ENCODE data around the gene NCAPH2. TPM values are rescaled to one million over a fixed set of nuclear protein-coding genes. Genes with fewer than 3 reads are reported as not detected.

The NCAPH2 gene
- total and polyA plus RNA-seq, 4 donors = 18.2 to 67.4 (median 33.6) TPM

DNA sequence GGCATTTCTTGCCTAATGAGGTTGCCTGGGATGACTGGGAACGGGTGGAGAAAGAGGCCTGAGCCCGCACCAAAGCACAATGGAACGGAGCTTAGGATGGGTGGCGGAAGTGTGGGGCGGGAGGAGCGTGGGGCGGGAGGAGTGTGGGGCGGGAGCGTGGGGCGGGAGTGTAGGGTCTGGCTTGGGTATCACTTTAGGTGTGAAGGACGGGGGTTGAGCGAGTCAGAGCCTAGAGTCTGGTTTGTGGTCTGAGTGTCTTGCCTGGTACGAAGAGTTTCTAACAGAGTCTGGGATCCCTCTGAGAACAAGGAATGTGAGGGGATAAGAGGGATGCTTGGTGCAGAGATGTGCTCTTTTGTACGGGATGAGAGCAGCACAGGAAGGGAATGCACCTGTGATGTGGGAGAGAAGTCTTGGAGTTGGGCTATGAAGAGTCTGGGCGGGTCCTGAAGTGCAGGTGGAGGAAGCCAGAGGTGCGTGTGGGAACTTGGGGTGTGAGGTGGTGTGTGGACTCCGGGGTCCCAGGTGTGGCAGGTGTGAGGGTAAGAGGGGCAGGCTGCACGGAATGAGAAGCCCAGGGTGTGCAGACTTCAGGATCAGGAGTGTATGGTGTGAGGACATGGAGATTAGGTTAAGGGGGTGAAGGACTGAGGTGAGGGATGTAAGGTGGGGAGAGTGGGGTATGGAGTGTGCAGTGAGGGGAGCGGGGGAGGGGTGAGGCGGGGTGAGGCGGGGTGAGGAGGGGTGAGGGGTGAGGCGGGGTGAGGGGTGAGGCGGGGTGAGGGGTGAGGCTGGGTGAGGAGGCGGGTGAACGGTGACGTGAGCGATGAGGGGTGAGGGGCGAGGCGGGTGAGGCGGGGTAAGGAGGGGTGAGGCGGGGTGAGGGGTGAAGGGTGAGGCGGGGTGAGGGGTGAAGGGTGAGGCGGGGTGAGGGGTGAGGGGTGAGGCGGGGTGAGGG is 53.7 kb downstream of the NCAPH2 start:
- no peaks in the 10 kb centered on the region for H3K9me3 ChIP-seq (ENCODE audit: control insufficient read depth, low read length)
- ATAC-seq (ENCODE audit: low FRiP score) (no peak), DNase-seq (peak; percentile 47 to 68)
- no peaks in the 10 kb centered on the region for H3K4me1 ChIP-seq (ENCODE audit: control insufficient read depth in 1 of 2, insufficient read depth in 2 of 2, low read length in 2 of 2)
- 68 to 70% methylated on average over 28 to 31 of the region's 34 CpGs for WGBS, 2 donors
- H3K27ac ChIP-seq (ENCODE audit: low read depth in 1 of 2, low read length in 2 of 2) = no peak overlapping the region
- H3K27me3 ChIP-seq (ENCODE audit: control insufficient read depth in 1 of 2, insufficient read depth in 2 of 2, low read length in 1 of 2) = no peaks in the 10 kb centered on the region
- H3K36me3 ChIP-seq (ENCODE audit: control insufficient read depth in 1 of 2, insufficient read depth in 2 of 2, low read length in 1 of 2) = no peaks in the 10 kb centered on the region
- no peak overlapping the region for H3K4me3 ChIP-seq (ENCODE audit: low read length in 2 of 2)
- intact Hi-C loops (cut with DNase I) = loop anchor here in 1 of 2 donors (2.0 to 5.0 kb wide), 3 partner anchors 21 to 54 kb away; partner anchors contain the start of genes CHKB, LMF2, NCAPH2 and SCO2

DNA sequence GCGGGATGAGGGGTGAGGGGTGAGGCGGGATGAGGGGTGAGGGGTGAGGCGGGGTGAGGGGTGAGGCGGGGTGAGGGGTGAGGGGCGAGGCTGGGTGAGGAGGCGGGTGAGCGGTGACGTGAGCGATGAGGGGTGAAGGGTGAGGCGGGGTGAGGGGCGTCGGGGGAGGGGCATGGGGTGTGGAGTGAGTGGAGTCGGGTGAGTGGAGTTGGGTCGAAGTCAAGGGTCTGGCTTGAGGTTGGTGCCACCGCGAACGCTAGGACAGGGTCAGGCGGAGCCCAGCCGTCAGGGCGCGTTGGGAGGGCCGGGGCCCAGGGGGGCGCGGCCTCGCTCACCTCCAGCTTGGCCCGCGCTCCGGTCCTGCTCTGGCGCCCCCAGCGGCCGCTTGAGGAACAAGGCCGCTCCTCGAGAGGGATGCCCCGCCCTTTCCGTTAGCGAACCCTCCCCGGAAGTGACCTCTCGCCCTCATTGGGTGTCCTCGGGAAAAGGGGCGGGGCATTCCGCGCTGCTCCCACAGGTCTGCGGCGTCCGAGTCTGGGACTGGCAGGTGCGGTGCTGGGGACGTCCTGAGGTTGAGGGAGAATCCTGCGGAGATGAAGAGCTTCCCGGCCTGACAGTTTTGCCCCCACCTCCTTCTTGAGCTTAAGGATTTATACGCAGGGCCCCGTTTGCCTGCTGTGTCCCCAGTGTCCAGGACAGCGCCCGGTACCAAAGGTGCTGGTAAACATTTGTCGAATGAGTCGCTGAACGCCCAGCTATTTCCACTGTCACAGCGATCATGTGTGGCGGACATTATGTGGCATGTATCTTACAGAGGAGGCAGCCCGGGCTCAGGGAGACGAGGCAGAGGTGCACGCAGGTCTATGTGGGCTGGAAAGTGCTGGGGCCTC is 54.7 kb downstream of the NCAPH2 start, which contains the start of gene SYCE3:
TSS of gene SYCE3 (minus strand) at position 397 of the 890 bp plus-strand sequence. CDS start 6,514 bp downstream, outside the sequence.
- no peaks in the 10 kb centered on the region for H3K9me3 ChIP-seq (ENCODE audit: control insufficient read depth, low read length)
- ATAC-seq (ENCODE audit: low FRiP score) (peak; percentile 98), DNase-seq (peak; percentile 97 to 99)
- no peaks in the 10 kb centered on the region for H3K27me3 ChIP-seq (ENCODE audit: control insufficient read depth in 1 of 2, insufficient read depth in 2 of 2, low read length in 1 of 2)
- no peaks in the 10 kb centered on the region for H3K4me1 ChIP-seq (ENCODE audit: control insufficient read depth in 1 of 2, insufficient read depth in 2 of 2, low read length in 2 of 2)
- no peak within 1 kb of the TSS for H3K27ac ChIP-seq (ENCODE audit: low read depth in 1 of 2, low read length in 2 of 2)
- WGBS, 2 donors = 2 to 5% methylated on average over 37 to 61 of the region's 61 CpGs
- H3K4me3 ChIP-seq (ENCODE audit: low read length in 2 of 2) = peak within 1 kb of the TSS in 1 of 2 donors; percentile 58
- H3K36me3 ChIP-seq (ENCODE audit: control insufficient read depth in 1 of 2, insufficient read depth in 2 of 2, low read length in 1 of 2) = no peaks in the 10 kb centered on the region
- intact Hi-C loops (cut with DNase I) = loop anchor here in 1 of 2 donors (2.0 to 5.0 kb wide), 3 partner anchors 20 to 55 kb away; partner anchors contain the start of genes CHKB, LMF2, NCAPH2 and SCO2

DNA sequence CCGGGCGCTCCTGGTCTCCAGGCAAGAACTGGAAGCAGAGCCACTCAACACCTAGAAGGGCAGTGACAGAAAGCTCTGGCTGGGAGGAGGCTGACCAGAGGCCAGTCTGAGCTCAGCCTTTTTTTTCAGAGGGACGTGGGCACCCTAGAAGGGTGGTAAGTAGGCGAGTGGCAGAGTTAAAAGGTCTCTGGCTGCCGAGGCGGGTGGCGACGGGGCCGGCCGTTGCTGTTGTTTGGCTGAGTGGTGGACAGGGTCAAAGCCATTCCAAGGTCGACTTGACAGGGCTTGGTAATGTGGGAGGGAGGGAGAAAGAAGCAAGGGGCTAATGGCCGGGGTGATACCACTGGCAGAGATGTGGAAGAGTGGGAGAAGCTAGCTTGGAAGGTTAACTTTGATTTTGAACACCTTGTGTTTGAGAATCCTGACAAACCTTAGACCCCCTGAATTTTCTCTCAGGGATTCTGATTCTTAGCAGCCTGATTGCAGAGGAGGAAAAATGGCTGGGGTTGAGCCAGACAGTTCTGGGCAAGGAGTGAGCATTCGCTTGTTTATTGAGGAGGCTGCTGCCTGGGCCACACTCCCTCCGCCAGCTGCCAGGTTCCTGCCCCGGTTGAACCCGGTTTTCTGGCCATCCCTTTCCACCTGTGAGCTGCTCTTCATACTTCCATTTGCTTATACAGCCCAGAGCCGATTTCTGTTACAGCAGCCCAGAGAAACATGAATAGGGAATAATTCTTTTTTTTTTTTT is 55.6 kb downstream of the NCAPH2 start:
- Histone ChIP-seq H3K27me3 (ENCODE audit: control insufficient read depth in 1 of 2, insufficient read depth in 2 of 2, low read length in 1 of 2) (no peaks in the 10 kb centered on the region), H3K4me3 (ENCODE audit: low read length in 2 of 2) (peak overlapping the region in 1 of 2 donors; percentile 58), H3K36me3 (ENCODE audit: control insufficient read depth in 1 of 2, insufficient read depth in 2 of 2, low read length in 1 of 2) (no peaks in the 10 kb centered on the region), H3K9me3 (ENCODE audit: control insufficient read depth, low read length) (no peaks in the 10 kb centered on the region), H3K27ac (ENCODE audit: low read depth in 1 of 2, low read length in 2 of 2) (no peak overlapping the region), H3K4me1 (ENCODE audit: control insufficient read depth in 1 of 2, insufficient read depth in 2 of 2, low read length in 2 of 2) (no peaks in the 10 kb centered on the region)
- DNase-seq (peak; percentile 40 to 74), ATAC-seq (ENCODE audit: low FRiP score) (peak; percentile 10)
- 10 to 11% methylated on average over 17 of the region's 17 CpGs for WGBS, 2 donors
- intact Hi-C loops (cut with DNase I) = loop anchor here in 1 of 2 donors (2.0 to 5.0 kb wide), 3 partner anchors 19 to 56 kb away; partner anchors contain the start of genes CHKB, LMF2, NCAPH2 and SCO2

DNA sequence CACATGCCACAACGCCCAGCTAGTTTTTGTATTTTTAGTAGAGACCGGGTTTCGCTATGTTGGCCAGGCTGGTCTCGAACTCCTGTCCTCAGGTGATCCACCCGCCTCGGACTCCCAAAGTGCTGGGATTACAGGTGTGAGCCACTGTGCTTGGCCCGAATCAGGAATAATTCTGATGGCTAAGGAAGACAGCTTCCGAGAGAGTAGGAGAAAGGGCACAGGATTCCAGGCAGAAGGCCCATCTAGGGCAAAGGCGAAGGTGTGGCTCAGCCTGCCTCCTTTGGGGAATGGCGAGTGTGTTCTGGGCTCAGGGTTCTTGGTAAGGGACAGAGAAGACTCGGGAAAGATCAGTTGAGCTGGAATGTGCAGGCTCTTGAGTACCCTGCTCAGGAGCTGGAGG is 56.3 kb downstream of the NCAPH2 start:
- 90 to 92% methylated on average over 11 of the region's 11 CpGs for WGBS, 2 donors
- intact Hi-C loops (cut with DNase I) = loop anchor here in 1 of 2 donors (5.0 kb wide), 2 partner anchors 37 to 57 kb away; partner anchors contain the start of genes LMF2, NCAPH2 and SCO2
- ATAC-seq (ENCODE audit: low FRiP score) (no peak), DNase-seq (no peak)
- H3K27me3 ChIP-seq (ENCODE audit: control insufficient read depth in 1 of 2, insufficient read depth in 2 of 2, low read length in 1 of 2) = no peaks in the 10 kb centered on the region
- H3K4me3 ChIP-seq (ENCODE audit: low read length in 2 of 2) = no peak overlapping the region
- no peaks in the 10 kb centered on the region for H3K9me3 ChIP-seq (ENCODE audit: control insufficient read depth, low read length)
- no peaks in the 10 kb centered on the region for H3K36me3 ChIP-seq (ENCODE audit: control insufficient read depth in 1 of 2, insufficient read depth in 2 of 2, low read length in 1 of 2)
- no peak overlapping the region for H3K27ac ChIP-seq (ENCODE audit: low read depth in 1 of 2, low read length in 2 of 2)
- no peaks in the 10 kb centered on the region for H3K4me1 ChIP-seq (ENCODE audit: control insufficient read depth in 1 of 2, insufficient read depth in 2 of 2, low read length in 2 of 2)

DNA sequence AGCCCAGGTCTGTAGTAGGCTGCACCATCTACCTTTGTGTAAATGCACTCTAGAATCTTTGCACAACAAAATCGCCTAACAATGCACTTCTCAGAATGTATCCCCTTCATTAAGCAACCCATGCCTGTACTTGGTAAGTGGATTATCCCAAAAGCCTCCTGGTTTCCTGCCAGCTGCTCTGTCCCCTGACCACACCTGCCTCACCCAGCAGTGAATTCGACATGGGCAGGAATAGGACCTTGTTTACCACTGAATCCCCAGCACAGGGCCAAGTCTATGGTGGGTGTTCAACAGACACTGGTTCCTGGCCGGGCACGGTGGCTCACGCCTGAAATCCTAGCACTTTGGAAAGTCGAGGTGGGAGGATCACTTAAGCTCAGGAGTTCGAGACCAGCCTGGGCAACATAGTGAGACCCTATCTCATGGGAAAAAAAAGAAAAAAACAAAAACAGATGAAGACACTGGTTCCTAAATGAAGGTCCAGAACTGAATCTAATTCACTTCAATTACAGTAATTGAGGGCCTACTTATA is 59.8 kb downstream of the NCAPH2 start:
- DNase-seq = peak in 1 of 2 donors; percentile 20
- H3K4me3 ChIP-seq (ENCODE audit: low read length in 2 of 2) = no peak overlapping the region
- H3K27ac ChIP-seq (ENCODE audit: low read depth in 1 of 2, low read length in 2 of 2) = no peak overlapping the region
- H3K36me3 ChIP-seq (ENCODE audit: control insufficient read depth in 1 of 2, insufficient read depth in 2 of 2, low read length in 1 of 2) = no peaks in the 10 kb centered on the region
- H3K4me1 ChIP-seq (ENCODE audit: control insufficient read depth in 1 of 2, insufficient read depth in 2 of 2, low read length in 2 of 2) = no peaks in the 10 kb centered on the region
- no peaks in the 10 kb centered on the region for H3K27me3 ChIP-seq (ENCODE audit: control insufficient read depth in 1 of 2, insufficient read depth in 2 of 2, low read length in 1 of 2)
- WGBS, 2 donors = 90 to 93% methylated on average over 7 of the region's 7 CpGs
- H3K9me3 ChIP-seq (ENCODE audit: control insufficient read depth, low read length) = no peaks in the 10 kb centered on the region
- intact Hi-C loops (cut with DNase I) = no loop called here
- no peak for ATAC-seq (ENCODE audit: low FRiP score)

DNA sequence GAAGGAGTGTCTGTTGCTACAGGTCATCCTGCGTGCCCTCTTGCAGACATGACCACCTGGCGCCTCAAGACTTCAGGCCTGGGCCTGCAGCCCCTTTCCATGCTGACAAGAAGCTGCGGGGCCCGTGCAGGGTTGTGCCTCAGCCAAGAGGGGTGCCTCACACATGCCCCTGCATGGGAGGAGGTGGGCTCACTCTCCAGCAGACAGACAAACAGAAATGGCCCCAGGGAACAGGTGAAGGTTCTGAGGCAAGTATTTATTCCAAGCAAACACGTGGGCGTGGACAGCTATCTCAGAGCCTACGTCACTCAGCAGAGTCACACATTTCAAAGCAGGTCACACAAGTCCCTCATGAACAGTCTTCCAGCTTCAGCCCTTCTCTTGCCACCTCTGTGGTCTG is 60.6 kb downstream of the NCAPH2 start:
- WGBS, 2 donors = 88 to 90% methylated on average over 7 of the region's 7 CpGs
- Histone ChIP-seq H3K27ac (ENCODE audit: low read depth in 1 of 2, low read length in 2 of 2) (no peak overlapping the region), H3K9me3 (ENCODE audit: control insufficient read depth, low read length) (no peaks in the 10 kb centered on the region), H3K4me1 (ENCODE audit: control insufficient read depth in 1 of 2, insufficient read depth in 2 of 2, low read length in 2 of 2) (no peaks in the 10 kb centered on the region), H3K4me3 (ENCODE audit: low read length in 2 of 2) (no peak overlapping the region), H3K36me3 (ENCODE audit: control insufficient read depth in 1 of 2, insufficient read depth in 2 of 2, low read length in 1 of 2) (no peaks in the 10 kb centered on the region), H3K27me3 (ENCODE audit: control insufficient read depth in 1 of 2, insufficient read depth in 2 of 2, low read length in 1 of 2) (no peaks in the 10 kb centered on the region)
- ATAC-seq (ENCODE audit: low FRiP score) (no peak), DNase-seq (peak; percentile 29 to 60)
- intact Hi-C loops (cut with DNase I) = no loop called here

DNA sequence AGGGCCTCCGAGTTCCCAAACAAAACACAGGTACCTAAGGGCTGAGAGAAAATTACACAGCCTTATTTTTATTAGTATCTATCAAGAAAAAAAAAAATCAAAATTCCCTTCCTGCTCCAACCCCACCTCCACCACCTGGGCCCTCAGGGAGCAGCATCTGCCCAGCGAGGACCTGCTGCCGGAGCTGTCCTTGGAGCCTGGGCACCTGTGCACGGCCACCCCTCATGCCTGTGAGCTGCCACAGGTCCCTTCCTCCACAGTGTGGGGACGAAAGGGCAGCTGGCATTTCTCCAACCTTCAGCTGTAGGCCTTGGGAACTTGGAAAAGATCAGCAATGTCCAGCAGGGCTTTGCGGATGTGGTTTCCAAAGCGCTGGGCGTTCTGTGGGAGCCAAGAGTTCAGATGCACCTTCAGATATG is 61.0 kb downstream of the NCAPH2 start:
- ATAC-seq (ENCODE audit: low FRiP score) (no peak), DNase-seq (peak; percentile 11 to 56)
- WGBS, 2 donors = 85 to 88% methylated on average over 8 of the region's 8 CpGs
- H3K36me3 ChIP-seq (ENCODE audit: control insufficient read depth in 1 of 2, insufficient read depth in 2 of 2, low read length in 1 of 2) = no peaks in the 10 kb centered on the region
- H3K4me3 ChIP-seq (ENCODE audit: low read length in 2 of 2) = no peak overlapping the region
- H3K27me3 ChIP-seq (ENCODE audit: control insufficient read depth in 1 of 2, insufficient read depth in 2 of 2, low read length in 1 of 2) = no peaks in the 10 kb centered on the region
- no peaks in the 10 kb centered on the region for H3K9me3 ChIP-seq (ENCODE audit: control insufficient read depth, low read length)
- no peaks in the 10 kb centered on the region for H3K4me1 ChIP-seq (ENCODE audit: control insufficient read depth in 1 of 2, insufficient read depth in 2 of 2, low read length in 2 of 2)
- intact Hi-C loops (cut with DNase I) = no loop called here
- H3K27ac ChIP-seq (ENCODE audit: low read depth in 1 of 2, low read length in 2 of 2) = no peak overlapping the region

Data from aorta (tissue), 5 donors.